RWPE2 (cell line): ENCODE results near the gene CHKA.

Experiments used
- ATAC-seq: fragments of 200-7000 bp; cut with Tn5 transposase; 3 replicates; pipeline ENCODE4 v1.9.1; 2021; ENCODE audit warnings: low read depth
- DNase-seq: peaks from one replicate; pipeline ENCODE4 v3.0.0-alpha.2; 2020; ENCODE audit warnings: low spot score
- H3K27ac ChIP-seq: fragments of 450-650 bp; 2 replicates; pipeline ENCODE4 v1.5.1; 2017; ENCODE audit warnings: mild to moderate bottlenecking; ENCODE audit not compliant: poor library complexity, severe bottlenecking
- H3K27me3 ChIP-seq: fragments of 250-450 bp; sonication (Bioruptor Pico); 2 replicates; pipeline ENCODE4 v1.5.1; 2021; ENCODE audit warnings: mild to moderate bottlenecking, moderate library complexity; ENCODE audit not compliant: insufficient read depth, poor library complexity, severe bottlenecking
- H3K36me3 ChIP-seq: fragments of 250-450 bp; sonication (Bioruptor Pico); 2 replicates; pipeline ENCODE4 v1.5.1; 2020; ENCODE audit warnings: low read depth, mild to moderate bottlenecking, moderate library complexity
- H3K4me1 ChIP-seq: fragments of 250-450 bp; sonication (Bioruptor Pico); 2 replicates; pipeline ENCODE4 v1.5.1; 2021; ENCODE audit warnings: mild to moderate bottlenecking, moderate library complexity; ENCODE audit not compliant: insufficient read depth, poor library complexity, severe bottlenecking
- H3K4me3 ChIP-seq: fragments of 250-450 bp; sonication (Bioruptor Pico); 2 replicates; pipeline ENCODE4 v1.5.1; 2021; ENCODE audit warnings: mild to moderate bottlenecking, moderate library complexity; ENCODE audit not compliant: severe bottlenecking
- H3K9me3 ChIP-seq: fragments of 250-450 bp; sonication (Bioruptor Pico); 2 replicates; pipeline ENCODE4 v1.5.1; 2021; ENCODE audit warnings: mild to moderate bottlenecking, moderate library complexity; ENCODE audit not compliant: severe bottlenecking
- TF ChIP-seq, protein P1 (sequence below): fragments of 450-650 bp; IDR thresholded peaks from one replicate; pipeline ENCODE4 v1.5.1; 2017; ENCODE audit warnings: mild to moderate bottlenecking, moderate library complexity; ENCODE audit not compliant: poor library complexity, severe bottlenecking

CHKA gene

DNA sequence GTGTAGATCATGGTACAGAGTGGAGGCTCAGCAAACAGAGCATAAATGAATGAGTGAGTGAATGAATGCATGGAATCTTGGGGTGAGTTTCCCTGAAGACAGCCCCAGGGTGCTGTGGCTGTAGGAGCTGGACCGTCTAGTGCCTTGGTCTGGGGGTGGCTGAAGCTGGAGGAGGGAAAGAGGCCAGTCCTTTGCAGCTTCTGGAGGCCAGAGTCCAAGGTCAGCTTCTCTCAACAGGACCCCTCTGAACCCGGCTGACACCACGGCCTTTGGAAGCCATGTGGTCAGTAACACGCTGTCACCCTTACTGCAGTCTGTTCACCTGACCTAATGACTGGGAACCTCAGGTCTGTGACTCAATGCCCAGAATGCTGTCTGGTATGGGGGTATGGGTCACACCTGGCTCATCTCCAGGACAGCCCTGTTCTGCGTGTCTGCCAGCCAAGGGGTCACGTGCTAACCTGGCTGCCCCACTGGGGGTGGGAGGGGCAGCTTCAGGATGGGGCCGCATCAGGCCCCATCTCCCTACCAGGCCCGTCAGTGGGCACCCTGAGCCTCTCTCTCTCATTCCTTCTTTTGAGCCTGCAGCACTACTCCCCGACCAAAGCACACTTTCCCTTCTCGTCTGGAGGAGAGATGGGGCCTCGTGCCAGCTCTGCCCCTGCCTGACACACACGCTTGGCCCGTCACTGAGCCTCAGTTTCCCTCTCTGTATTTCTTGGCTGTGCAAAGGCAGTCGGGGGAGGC, 24.1 kb upstream of the CHKA start:
- H3K27me3 ChIP-seq: no peaks in the 10 kb centered on the region
- ATAC-seq (peak; percentile 31; the same call in 1 of the 3 replicates), DNase-seq (peak; percentile 41)
- no peaks in the 10 kb centered on the region for H3K4me1 ChIP-seq
- H3K27ac ChIP-seq: no peak overlapping the region
- TF ChIP-seq, protein P1, sequence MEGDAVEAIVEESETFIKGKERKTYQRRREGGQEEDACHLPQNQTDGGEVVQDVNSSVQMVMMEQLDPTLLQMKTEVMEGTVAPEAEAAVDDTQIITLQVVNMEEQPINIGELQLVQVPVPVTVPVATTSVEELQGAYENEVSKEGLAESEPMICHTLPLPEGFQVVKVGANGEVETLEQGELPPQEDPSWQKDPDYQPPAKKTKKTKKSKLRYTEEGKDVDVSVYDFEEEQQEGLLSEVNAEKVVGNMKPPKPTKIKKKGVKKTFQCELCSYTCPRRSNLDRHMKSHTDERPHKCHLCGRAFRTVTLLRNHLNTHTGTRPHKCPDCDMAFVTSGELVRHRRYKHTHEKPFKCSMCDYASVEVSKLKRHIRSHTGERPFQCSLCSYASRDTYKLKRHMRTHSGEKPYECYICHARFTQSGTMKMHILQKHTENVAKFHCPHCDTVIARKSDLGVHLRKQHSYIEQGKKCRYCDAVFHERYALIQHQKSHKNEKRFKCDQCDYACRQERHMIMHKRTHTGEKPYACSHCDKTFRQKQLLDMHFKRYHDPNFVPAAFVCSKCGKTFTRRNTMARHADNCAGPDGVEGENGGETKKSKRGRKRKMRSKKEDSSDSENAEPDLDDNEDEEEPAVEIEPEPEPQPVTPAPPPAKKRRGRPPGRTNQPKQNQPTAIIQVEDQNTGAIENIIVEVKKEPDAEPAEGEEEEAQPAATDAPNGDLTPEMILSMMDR: no peak
- H3K4me3 ChIP-seq: no peak overlapping the region
- H3K9me3 ChIP-seq: no peaks in the 10 kb centered on the region
- no peaks in the 10 kb centered on the region for H3K36me3 ChIP-seq

DNA sequence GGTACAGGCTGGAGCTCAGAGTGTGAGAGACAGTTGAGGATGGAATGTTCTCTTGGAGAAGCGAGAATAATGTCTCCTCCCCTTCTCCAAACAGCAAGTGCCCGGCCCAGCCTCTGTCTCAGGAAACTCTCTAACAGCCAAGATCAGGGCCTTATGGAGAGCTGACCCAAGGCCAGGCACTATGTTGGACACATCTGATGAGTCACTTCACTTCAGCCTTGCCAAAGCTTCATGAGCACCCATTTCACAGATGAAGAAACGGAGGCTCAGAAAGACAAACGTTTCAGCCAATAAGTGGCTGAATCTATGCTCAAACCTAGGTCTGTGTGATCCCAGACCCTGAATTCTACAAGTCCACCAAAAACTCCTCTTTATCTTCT, 22.1 kb upstream of the CHKA start:
- Histone ChIP-seq H3K4me1 (no peaks in the 10 kb centered on the region), H3K27me3 (no peaks in the 10 kb centered on the region), H3K36me3 (no peaks in the 10 kb centered on the region), H3K27ac (no peak overlapping the region), H3K9me3 (no peaks in the 10 kb centered on the region), H3K4me3 (no peak overlapping the region)
- TF ChIP-seq, protein P1: no peak
- peak; percentile 20 for DNase-seq
- no peak for ATAC-seq

DNA sequence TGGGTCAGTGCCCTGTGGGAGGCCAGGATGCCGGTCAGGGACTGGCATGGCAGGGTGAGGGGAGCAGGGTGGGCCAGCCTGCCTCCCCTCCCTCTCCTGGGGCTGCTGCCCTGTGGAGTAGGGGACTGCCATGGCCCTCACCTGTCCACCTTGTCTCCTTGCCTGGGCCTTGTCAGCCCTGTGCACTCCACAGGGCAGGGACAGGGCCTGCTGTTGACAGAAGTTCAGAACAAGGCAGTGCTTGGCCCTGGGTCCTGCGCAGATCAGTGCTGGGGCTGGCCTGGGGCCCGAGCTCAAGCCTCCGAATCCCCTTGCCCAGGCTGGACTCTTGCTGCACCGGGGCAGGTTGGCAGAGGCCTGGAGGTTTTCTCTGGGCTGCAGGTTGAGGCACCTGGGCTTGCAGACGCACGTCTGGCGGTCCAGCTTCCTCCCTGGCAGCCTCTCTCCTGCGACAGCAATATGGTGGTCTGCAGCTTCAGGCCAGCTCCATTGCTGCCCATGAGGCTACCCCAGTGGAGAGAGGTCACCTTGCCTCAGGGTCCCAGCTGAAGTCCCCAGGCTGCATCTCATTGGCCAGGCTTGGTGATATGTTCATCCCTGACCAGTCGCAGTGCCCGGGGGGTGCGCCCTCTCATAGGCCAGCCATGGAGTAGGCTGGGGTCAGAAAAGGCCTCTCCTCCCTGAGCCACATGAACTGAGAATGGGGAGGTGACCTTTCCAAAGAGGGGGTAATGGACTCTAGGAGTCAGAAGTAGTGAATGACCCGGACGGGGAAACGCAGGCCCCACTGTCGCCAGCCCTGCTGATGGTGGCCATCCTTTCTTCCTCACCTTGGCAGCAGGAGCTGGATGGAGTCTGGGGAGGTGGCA, 21.5 kb upstream of the CHKA start:
- Histone ChIP-seq H3K36me3 (no peaks in the 10 kb centered on the region), H3K27ac (no peak overlapping the region), H3K4me1 (no peaks in the 10 kb centered on the region), H3K27me3 (no peaks in the 10 kb centered on the region), H3K4me3 (no peak overlapping the region), H3K9me3 (no peaks in the 10 kb centered on the region)
- DNase-seq (peak; percentile 39), ATAC-seq (no peak)
- TF ChIP-seq, protein P1: no peak

DNA sequence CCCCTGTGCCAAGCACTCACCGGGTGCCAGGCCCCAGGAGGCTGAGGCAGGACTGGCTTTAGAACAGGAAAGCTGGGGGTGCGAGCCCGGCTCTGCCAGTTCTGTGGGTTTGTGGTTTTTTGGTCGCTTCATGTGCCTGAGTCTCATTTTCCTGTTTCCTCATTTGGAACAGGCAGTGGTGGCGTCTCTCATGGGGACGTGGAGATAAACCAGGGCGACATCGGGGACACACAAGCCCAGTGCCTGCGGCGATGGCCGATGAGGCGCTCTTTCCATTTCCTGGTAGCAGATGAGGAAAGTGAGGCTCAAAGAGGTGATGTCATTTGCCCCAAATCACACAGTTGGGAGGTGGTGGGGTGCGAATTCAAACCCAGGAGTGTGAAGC, 20.8 kb upstream of the CHKA start:
- ATAC-seq (no peak), DNase-seq (no peak)
- H3K27me3 ChIP-seq: no peaks in the 10 kb centered on the region
- TF ChIP-seq, protein P1: no peak
- H3K4me1 ChIP-seq: no peaks in the 10 kb centered on the region
- no peak overlapping the region for H3K4me3 ChIP-seq
- H3K9me3 ChIP-seq: no peaks in the 10 kb centered on the region
- no peaks in the 10 kb centered on the region for H3K36me3 ChIP-seq
- H3K27ac ChIP-seq: no peak overlapping the region
